GM18868 (cell line): Measurements from ENCODE around the gene CELA2A.
"Not testable (repeated sequence)": the region's sequence is repeated elsewhere in the genome, so short reads cannot be mapped to it uniquely, and the experiment has no call there.

Experiments
- ATAC-seq: cut with Tn5 transposase; IDR thresholded peaks from one replicate; pipeline ENCODE4 v1.9.1; 2021; ENCODE audit warnings: mild to moderate bottlenecking, moderate library complexity; ENCODE audit not compliant: unreplicated experiment

CELA2A gene

GRCh38 chr1:15444468-15445389 lies 11.8 kb upstream of the CELA2A start:
- no peak for ATAC-seq

GRCh38 chr1:15445390-15446122 lies 11.0 kb upstream of the CELA2A start:
- ATAC-seq = no peak

- ATAC-seq = no peak
Measured at GRCh38 chr1:15446212-15446611, 10.3 kb upstream of the CELA2A start.

GRCh38 chr1:15448877-15449462 lies 7.6 kb upstream of the CELA2A start:
- ATAC-seq = no peak

- no peak for ATAC-seq
Measured at GRCh38 chr1:15449567-15449966, 7.0 kb upstream of the CELA2A start.

GRCh38 chr1:15451014-15451722 lies 5.4 kb upstream of the CELA2A start:
- ATAC-seq = no peak

GRCh38 chr1:15452216-15452615 lies 4.3 kb upstream of the CELA2A start:
- ATAC-seq = no peak

- no peak for ATAC-seq
Measured at GRCh38 chr1:15452866-15453571, 3.5 kb upstream of the CELA2A start.

GRCh38 chr1:15453734-15454133 lies 2.8 kb upstream of the CELA2A start:
- no peak for ATAC-seq

- no peak for ATAC-seq
Measured at GRCh38 chr1:15454256-15454655, 2.3 kb upstream of the CELA2A start.

GRCh38 chr1:15455522-15455921 lies 1.0 kb upstream of the CELA2A start:
- ATAC-seq = no peak

- no peak for ATAC-seq
Measured at GRCh38 chr1:15457585-15457984, 1.1 kb downstream of the CELA2A start.

- not testable (repeated sequence) for ATAC-seq
Measured at GRCh38 chr1:15458388-15458787, 1.9 kb downstream of the CELA2A start.

- no peak for ATAC-seq
Measured at GRCh38 chr1:15459771-15460707, 3.5 kb downstream of the CELA2A start.

GRCh38 chr1:15460708-15461095 lies 4.2 kb downstream of the CELA2A start:
- no peak for ATAC-seq

- not testable (repeated sequence) for ATAC-seq
Measured at GRCh38 chr1:15463064-15463800, 6.7 kb downstream of the CELA2A start.

GRCh38 chr1:15463926-15464322 lies 7.4 kb downstream of the CELA2A start:
- not testable (repeated sequence) for ATAC-seq

- no peak for ATAC-seq
Measured at GRCh38 chr1:15465674-15466073, 9.1 kb downstream of the CELA2A start.
